ENCODE measurements around the gene ALPK1.
"Not testable (repeated sequence)": the region's sequence is repeated elsewhere in the genome, so short reads cannot be mapped to it uniquely, and the experiment has no call there.

Gene ALPK1

DNA sequence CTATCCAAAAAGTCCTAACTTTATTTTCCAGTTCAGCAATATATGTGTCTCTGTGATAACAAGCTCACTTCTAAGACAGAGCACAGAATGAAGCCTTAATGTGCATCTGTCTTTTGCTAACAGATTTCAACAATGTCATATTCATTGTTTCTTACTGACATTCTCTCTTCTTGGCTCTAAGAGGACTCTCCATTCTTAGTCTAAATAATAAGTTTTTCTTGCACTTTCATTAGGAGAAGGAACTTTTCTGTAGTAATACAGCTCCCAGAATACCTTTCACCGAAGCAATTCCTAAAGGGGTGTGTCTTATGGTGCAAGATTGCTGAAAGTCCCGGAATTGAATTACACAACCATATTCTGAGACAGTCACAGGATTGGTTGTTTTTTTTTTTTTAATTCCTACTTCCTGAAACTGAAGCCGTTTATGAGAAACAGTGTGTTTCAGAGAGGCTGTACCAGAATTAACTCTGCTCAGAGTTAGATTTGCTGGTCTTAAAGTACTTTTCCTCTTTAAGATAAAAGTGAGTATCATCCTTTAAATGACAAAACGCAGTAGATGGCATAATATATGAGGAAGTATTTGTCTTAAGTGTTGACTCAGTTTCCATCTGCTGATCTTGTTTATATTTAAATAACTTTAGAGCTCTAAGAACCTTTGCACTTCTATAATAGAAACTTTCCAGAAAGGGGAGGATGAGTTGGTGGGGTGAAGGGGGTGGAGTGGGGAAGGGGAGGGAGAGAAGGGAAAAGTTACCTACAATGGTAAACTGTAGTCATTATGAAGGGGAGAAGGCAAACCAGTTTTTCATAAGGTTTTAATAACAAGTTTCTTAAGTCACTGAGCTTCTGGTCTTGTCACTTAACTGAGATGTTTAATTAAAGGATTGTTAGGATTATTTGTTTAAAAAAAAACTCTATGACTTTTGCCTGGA is at the start of gene ALPK1:
Gene ALPK1 (plus strand): TSS at position 421 of the 932 bp plus-strand sequence.
- DNase-seq (ENCODE audit: low spot score): peak; percentile 52

DNA sequence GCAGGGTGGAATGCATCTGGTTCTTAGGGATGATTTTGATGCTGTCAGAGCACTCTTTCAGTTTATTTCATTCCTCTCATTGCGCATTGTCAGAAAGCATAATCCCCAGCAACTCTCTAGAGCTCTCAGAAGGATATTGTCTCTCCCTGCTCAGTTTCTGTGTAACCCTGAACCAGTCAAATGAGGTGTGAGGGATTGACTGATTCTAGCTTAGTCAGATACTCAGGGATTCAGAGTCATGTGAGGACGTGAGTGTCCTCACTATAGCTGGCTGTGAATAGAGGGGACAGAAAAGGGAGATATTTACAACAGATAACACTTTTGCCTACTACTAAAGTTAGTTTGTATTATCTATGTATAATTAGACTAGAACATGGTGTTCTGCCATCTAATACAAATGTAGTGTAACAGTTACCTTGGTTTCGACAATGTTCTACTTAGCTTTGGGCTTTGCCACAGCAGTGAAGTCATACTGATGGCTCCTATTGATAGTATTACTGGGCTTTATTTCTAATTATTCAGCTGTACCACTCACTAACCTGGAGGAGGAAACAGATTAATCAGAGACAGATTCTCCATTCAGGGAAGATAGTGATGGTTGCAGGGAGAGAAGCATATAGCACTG is 46.0 kb upstream of the ALPK1 start:
- no peak for DNase-seq (ENCODE audit: low spot score)

DNA sequence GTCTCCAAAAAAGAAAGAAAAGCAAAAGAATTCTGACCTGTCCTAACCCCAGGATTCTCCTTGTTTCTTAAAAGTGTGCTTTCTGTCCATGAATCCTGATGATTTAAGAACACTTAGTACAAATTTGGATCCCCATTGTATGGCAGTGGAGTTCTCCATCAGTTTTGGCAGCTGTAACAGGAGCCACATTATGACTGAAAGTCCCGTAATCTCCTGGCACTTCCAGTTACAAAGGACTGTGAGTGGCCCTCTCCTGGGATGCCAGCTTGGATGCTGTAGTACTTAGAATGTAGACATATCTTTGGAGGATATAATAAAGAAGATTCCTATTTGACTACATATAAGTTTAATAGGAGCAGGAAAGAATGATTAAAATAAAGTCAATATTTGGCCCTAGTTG is 44.9 kb upstream of the ALPK1 start:
- no peak for DNase-seq (ENCODE audit: low spot score)

DNA sequence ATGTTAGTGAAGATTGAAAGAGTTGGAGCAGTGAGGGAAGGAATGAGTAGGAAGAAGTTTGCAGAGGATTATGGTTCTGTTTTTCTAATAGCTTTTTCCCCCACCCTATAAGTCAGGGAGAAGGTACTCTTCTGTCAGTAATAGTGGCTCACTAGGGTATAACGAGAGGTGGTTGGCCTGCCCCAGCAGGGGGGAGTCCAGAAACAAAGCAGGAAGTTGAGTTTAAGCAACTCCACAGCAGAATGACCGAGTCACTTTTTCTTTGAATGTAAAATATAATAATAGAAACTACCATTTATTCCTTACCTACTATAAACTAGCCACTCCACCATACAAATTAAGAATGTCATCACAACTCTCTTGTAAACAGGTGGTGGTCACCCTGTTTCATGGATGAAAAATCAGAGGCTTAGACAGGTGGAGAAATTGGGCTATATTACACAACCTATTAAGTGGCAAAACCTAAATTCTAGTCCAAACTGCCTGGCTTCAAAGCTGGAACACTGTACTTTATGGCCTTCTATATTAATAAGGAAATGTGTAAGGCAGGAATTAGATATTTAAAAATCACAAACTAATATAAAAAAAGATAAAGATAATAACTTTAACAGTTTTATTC is 43.7 kb upstream of the ALPK1 start:
- DNase-seq (ENCODE audit: low spot score): no peak

DNA sequence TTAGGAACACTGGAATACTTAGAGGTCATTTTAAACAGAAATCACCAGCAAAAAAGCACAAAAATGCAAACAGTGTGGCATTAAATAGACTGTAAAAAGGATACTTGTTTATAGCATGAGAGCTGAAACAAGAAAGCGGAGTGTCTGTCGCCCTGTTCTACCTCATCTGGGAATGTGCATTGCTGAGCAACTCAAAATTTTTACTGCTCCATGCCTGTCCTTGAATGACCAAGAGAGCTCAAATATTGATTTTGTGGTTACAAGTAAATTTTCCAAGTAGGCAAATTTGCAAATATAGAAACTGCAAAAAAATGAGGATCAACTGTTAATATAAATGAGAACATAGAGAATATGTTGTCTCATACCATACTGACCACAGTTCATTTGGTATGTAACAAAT is 40.1 kb upstream of the ALPK1 start:
- DNase-seq (ENCODE audit: low spot score): no peak

DNA sequence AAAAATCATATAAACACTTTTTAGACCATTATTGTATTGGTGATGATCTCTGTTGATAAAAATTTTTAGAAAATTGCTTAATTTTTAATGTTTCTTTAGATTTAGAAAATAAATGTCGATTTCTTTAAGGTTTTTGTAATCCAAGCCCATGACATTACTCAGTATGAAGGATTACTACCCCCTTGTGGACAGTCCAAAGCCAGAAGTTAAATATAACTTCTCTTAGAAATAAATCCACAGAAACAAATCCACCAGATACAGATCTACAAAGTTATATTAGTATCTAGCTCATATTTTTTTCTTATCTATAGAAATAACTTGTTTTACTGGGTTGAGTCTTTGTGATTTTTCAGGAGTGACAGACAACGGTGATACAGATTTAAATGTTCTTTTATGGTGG is 30.3 kb upstream of the ALPK1 start:
- no peak for DNase-seq (ENCODE audit: low spot score)

DNA sequence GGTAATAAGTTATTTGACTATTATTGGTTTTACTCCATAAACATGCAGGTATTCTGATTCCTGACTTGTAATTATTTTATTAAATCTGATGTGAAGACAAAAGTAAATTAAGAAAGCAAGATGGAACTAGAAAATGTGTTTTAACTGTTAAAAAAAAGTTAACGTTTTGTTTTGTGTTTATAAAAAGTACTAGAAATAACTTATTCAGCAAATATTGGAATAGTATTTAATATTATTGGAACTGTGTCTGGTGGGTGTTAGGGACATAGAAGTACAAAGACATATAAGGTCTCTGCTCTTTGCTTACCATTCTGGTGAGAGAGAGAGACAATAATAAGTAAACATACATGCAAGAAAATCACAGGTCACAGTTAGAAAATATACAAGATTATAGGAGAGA is 27.1 kb upstream of the ALPK1 start:
- no peak for DNase-seq (ENCODE audit: low spot score)

DNA sequence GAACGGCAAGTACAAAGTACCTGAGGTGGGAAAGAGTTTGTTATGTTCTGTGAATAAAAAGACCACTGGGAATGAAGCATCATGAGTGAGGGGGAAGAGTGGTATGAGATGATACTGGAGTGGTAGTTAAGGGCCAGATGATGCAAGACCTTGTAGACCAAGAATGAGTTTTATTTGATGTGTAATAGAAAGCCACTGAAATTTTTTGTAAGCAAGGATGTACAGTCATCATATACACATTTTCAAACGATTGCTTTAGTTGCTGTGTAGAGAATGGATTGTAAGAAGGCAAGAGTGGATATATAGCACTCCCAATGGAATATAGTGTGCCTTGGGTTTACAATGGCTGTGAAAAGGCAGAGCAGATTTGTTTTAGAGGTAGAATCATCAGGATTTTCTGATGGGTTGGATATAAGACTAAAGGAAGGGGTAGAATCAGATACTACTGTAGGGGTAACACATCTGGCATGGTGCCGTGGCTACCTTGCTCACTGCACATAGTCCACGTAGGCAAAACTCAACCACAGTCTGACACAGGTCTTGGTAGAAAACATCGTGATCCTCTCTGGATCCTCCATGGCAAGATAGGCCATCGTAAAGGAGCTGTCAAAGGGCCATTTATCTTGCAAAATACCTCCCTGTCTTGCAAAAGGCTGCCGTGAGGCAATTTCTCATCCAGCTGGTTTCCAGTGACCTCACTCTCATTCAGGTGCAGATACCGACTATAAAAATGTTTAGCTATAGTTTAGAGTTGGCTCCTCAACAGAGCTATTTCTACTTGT is 26.3 kb upstream of the ALPK1 start:
- DNase-seq (ENCODE audit: low spot score): no peak

DNA sequence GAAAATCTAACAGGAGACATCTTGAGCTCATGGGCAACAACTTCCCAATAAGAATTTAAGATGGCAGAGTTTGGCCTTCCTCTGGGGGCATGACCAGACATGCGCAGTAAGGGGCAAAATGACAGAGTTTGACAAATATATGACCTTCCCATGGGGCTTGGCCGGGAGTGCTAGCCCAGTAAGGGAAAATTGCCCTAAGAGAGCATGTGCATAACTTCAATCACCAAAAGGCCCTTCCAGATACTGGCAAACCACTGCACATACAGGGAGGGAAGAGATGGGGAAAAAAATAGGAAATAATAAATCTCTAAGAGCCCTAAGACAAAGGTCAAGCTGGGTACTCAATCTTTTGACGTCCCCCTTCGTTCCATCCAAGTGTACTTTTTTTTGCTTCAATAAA is 24.9 kb upstream of the ALPK1 start:
- no peak for DNase-seq (ENCODE audit: low spot score)

DNA sequence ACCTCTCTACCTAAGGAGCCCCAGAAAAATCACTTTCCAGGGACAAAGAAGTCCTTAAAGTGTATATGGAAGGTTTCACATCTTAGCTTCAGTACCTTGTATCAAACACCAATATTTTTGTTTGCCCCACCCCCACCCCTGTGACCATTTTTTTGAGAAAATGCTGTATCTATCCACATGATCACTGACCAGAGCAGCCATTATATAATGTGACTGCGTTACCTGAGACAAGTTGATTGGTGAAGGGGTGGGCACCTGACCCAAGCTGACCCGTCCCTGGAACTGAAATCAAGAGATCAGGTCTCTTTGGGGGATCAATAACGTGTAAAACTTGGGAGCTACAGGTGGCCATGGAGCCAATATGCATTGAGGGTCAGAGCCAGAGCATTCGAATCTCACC is 22.2 kb upstream of the ALPK1 start:
- no peak for DNase-seq (ENCODE audit: low spot score)

DNA sequence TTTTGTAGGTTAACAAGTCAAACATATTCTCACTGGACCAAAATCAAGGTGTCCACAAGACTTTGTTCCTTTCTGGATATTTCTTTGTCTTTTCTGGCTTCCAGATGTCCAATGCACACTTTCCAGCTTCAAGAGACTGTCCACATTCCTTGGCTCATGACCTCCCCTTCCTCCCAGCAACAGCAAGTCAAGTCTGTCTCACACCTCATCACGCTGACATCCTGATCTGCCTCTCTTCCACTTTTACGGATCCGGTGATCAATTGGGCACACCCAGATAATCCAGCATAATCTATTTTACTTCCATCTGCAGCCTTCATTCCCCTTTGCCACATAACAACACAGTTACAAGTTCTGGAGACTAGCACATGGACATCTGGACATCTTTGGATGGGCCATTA is 21.1 kb upstream of the ALPK1 start:
- DNase-seq (ENCODE audit: low spot score): no peak

DNA sequence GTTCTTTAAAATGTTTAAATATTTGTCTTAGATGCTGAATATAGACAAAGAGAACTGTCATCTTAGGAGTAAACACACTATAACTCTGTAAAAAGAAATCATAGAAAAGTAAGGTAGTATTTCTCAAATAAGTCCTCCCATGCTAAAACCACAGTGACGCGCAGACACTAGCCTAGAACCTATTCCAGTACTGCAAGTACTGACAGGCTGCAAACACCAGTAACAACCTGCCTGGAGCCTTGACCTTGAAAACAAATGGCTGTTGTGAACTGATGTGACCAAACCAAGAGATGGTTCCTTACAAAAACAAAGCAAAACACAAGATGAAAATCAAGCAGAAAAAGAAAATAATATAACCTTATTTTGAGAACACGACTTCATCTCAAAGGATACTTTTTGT is 19.9 kb upstream of the ALPK1 start:
- no peak for DNase-seq (ENCODE audit: low spot score)

DNA sequence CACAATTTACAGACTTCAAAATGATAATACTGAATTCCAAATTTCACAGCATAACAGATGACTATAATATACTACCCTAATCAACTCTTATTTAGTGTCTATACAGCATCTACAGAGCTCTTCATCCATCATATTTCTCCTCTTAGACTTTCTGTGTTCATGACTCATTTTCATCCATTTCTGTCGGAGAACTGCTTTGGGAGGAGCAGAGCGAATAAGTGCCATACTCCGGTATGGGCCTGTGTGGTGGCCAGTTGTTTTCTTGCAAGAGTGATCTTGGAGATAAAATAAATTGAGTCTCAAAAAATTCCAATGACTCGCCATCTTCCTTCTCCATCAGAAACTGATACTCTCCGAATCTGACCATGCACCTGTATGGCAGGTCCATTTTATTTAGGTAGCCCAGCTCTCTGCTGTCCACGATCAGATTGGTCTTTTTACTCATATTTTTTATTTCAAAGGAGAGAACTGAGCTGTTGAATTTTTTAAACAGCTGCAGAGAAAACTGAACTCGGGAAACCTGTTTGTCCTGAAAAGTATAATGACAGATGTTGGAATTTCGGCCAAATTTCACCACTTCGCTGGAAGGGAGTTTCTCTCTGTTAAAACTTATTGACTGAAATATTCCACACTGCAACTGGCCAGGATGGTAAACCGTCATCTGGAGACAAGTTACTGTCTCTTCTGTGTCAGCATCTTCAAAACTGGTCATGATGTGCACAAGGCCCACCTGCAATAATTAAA is 19.3 kb upstream of the ALPK1 start:
- no peak for DNase-seq (ENCODE audit: low spot score)

DNA sequence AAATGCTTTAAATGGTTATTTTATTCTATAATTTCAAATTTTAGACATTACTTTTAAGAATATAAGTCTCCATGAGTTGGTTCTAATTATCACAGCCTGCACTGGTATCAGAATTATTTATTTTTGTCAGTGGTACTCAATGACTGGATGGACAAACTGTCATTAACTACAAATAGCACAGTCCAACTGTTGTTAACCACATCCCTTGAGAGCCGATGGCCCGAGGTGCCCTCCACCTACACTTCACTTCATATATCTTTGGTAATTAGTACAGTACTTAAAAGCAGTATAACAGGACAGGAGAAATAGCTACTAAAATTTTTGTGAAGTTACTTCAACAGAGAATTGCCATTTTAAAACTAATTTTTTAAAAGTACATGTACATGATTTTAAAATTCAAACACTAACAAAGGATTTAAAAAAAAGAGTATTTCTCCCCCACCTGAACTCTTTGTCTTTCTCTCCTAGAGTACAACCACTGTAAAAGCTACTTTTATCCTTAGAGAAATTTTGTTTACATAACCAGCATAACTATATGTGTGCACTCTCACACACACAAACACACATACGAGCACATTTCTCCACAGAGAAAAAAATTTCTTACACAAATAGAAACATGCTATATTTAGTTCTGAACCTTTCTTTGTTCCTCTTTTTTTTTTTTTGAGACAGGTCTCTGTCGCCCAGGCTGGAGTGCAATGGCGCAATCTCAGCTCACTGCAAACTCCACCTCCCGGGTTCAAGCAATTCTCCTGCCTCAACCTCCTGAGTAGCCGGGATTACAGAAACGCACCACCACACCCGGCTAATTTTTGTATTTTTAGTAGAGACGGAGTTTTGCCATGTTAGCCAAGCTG is 17.9 kb upstream of the ALPK1 start:
- no peak for DNase-seq (ENCODE audit: low spot score)

DNA sequence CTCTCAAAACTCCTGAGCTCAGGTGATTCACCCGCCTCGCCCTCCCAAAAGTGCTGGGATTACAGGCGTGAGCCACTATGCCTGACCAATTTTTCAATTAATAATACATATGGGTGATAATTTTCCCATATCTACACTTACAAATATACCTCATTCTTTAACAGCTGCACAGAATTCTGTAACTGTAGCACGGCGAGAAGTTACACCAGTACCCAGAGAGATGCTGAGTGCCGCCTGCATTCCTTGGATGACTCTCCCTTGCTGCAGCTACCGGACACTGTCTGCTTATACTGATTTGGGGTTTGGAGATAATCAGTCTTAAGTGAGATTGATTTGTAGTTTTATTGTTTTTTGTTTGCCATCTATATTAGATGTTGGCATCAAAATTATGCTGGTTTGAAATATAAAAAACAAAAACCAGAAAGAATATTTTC is 17.3 kb upstream of the ALPK1 start:
- no peak for DNase-seq (ENCODE audit: low spot score)

DNA sequence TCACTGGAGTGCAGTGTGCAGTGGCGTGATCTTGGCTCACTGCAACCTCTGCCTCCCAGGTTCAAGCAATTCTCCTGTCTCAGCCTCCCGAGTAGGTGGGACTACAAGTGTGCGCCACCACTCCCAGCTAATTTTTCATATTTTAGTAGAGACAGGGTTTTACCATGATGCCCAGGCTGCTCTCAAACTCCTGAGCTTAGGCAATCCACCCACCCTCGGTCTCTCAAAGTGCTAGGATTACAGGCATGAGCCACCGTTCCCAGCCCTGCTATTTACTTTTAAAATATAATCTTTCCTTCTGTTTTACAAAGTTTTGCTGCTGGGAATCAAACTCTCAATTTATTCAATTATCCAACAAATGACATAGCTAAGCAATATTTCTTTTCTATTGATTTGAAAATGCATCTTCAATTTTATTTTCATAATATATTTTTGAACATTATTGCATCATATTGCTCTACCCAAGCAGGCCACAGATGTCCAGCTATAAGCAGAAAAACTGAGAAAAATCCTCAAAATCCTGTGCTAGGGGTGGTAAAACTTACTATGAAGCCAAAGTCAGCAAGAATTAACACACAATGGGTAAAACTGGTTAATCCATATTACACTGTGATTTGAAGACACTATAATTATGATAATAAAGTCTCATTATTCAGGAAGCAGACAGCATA is 16.6 kb upstream of the ALPK1 start:
- no peak for DNase-seq (ENCODE audit: low spot score)

DNA sequence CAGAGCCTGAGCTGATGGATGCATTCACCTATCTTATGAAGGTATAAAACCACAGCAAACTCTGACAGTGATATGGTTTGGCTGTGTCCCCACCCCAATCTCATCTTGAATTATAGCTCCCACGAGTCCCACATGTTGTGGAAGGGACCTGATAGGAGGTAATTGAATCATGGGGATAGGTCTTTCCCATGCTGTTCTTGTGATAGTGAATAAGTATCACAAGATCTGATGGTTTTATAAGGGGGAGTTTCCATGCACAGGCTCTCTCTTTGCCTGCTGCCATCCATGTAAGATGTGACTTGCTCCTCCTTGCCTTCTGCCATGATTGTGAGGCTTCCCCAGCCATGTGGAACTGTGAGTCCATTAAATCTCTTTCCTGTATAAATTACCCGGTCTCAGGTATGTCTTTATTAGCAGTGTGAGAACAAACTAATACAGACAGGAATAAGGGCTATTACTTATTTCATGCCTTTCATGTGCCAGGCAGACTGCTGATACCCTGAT is 15.2 kb upstream of the ALPK1 start:
- not testable (repeated sequence) for DNase-seq (ENCODE audit: low spot score)

DNA sequence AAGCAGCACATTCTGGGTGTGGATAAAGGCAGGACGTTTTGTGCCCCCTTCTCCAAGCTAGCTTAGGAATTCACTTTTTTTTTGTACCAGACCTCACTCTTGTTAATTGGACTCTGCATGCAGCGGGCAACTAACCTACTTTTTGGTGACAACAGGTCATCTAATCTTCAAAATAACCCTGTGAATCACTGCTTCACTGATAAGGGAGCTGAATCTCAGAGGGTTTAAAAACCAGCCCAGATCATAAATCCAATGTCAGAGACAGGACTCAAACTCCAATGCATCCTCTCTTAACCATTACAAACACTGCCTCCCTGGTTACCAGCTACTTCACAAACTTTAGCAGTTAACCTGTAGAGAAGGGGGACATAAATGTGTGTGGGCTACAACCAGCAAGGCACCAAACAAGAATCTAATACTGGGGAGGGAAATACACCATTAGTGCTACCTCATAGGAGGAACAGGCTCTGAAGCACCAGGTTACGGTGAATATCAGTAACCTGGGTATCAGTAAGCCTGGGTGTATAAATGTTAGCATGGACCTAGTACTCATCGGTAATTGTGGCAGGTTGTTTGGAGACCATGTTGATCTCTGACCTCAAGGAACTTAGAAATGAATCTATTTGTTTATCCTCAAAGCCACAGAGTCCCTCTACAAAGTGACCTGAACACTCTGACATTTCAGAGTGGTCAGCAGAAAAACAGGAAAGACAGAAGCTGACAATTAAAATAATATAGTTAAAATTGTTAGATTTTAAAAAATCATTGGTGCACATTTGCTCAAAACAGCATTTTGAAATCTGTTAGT is 14.1 kb upstream of the ALPK1 start:
- DNase-seq (ENCODE audit: low spot score): no peak

DNA sequence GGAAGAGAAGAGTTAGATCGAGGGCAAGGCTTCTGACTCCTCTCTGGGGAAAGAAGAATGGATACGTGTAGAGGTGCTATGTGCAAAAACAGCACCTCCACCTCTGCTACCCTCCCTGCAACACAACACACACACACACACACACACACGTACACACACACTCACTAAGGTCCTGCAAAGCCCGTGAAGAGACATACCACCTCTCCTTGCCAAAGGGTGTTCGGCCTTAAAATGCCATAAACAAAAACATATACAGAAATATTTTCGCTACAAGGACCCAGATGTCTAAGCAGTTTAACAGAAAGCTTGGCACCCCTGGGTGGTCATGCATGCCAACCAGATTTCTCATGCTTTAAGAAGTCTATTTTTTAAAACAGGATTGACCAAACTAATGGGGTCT is 13.0 kb upstream of the ALPK1 start:
- DNase-seq (ENCODE audit: low spot score): no peak

All from CD4-positive, alpha-beta T cell treated with Interleukin-2 at 100 ng/mL for 4 hours (primary cell).